RWPE2 (cell line): ENCODE measurements around the gene P2RX3.

ENCODE experiments used
- ATAC-seq: fragments of 200-7000 bp; cut with Tn5 transposase; 3 replicates; pipeline ENCODE4 v1.9.1; 2021; ENCODE audit warnings: low read depth
- DNase-seq: peaks from one replicate; pipeline ENCODE4 v3.0.0-alpha.2; 2020; ENCODE audit warnings: low spot score
- H3K27ac ChIP-seq: fragments of 450-650 bp; 2 replicates; pipeline ENCODE4 v1.5.1; 2017; ENCODE audit warnings: mild to moderate bottlenecking; ENCODE audit not compliant: poor library complexity, severe bottlenecking
- H3K27me3 ChIP-seq: fragments of 250-450 bp; sonication (Bioruptor Pico); 2 replicates; pipeline ENCODE4 v1.5.1; 2021; ENCODE audit warnings: mild to moderate bottlenecking, moderate library complexity; ENCODE audit not compliant: insufficient read depth, poor library complexity, severe bottlenecking
- H3K36me3 ChIP-seq: fragments of 250-450 bp; sonication (Bioruptor Pico); 2 replicates; pipeline ENCODE4 v1.5.1; 2020; ENCODE audit warnings: low read depth, mild to moderate bottlenecking, moderate library complexity
- H3K4me1 ChIP-seq: fragments of 250-450 bp; sonication (Bioruptor Pico); 2 replicates; pipeline ENCODE4 v1.5.1; 2021; ENCODE audit warnings: mild to moderate bottlenecking, moderate library complexity; ENCODE audit not compliant: insufficient read depth, poor library complexity, severe bottlenecking
- H3K4me3 ChIP-seq: fragments of 250-450 bp; sonication (Bioruptor Pico); 2 replicates; pipeline ENCODE4 v1.5.1; 2021; ENCODE audit warnings: mild to moderate bottlenecking, moderate library complexity; ENCODE audit not compliant: severe bottlenecking
- H3K9me3 ChIP-seq: fragments of 250-450 bp; sonication (Bioruptor Pico); 2 replicates; pipeline ENCODE4 v1.5.1; 2021; ENCODE audit warnings: mild to moderate bottlenecking, moderate library complexity; ENCODE audit not compliant: severe bottlenecking
- CTCF ChIP-seq: fragments of 450-650 bp; IDR thresholded peaks from one replicate; pipeline ENCODE4 v1.5.1; 2017; ENCODE audit warnings: mild to moderate bottlenecking, moderate library complexity; ENCODE audit not compliant: poor library complexity, severe bottlenecking

P2RX3 gene

GRCh38 chr11:57322256-57323166, 15.6 kb upstream of the P2RX3 start:
- no peak for TF ChIP-seq CTCF
- Histone ChIP-seq H3K4me3 (peak overlapping the region; percentile 58), H3K9me3 (no peaks in the 10 kb centered on the region), H3K27me3 (no peaks in the 10 kb centered on the region), H3K4me1 (peaks cover 23% of the 10 kb centered on the region), H3K27ac (peak overlapping the region; percentile 92), H3K36me3 (peaks cover 60% of the 10 kb centered on the region)
- DNase-seq (peak; percentile 97), ATAC-seq (peak; percentile 64)

GRCh38 chr11:57323167-57323854, 14.8 kb upstream of the P2RX3 start:
- H3K36me3 ChIP-seq = peaks cover 60% of the 10 kb centered on the region
- no peaks in the 10 kb centered on the region for H3K27me3 ChIP-seq
- peaks cover 23% of the 10 kb centered on the region for H3K4me1 ChIP-seq
- ATAC-seq (no peak), DNase-seq (no peak)
- no peak for TF ChIP-seq CTCF
- peak overlapping the region; percentile 92 for H3K27ac ChIP-seq
- no peaks in the 10 kb centered on the region for H3K9me3 ChIP-seq
- peak overlapping the region; percentile 58 for H3K4me3 ChIP-seq

GRCh38 chr11:57323855-57324153, 14.3 kb upstream of the P2RX3 start:
- peak overlapping the region; percentile 92 for H3K27ac ChIP-seq
- no peak for TF ChIP-seq CTCF

GRCh38 chr11:57324154-57324885, 13.8 kb upstream of the P2RX3 start:
- H3K9me3 ChIP-seq = no peaks in the 10 kb centered on the region
- peaks cover 23% of the 10 kb centered on the region for H3K4me1 ChIP-seq
- no peaks in the 10 kb centered on the region for H3K27me3 ChIP-seq
- H3K36me3 ChIP-seq = peaks cover 60% of the 10 kb centered on the region
- peak overlapping the region; percentile 92 for H3K27ac ChIP-seq
- DNase-seq (no peak), ATAC-seq (no peak)
- H3K4me3 ChIP-seq = peak overlapping the region; percentile 58
- no peak for TF ChIP-seq CTCF

More at GRCh38 chr11:57323855-57324153, 14.3 kb upstream of the P2RX3 start:
- ATAC-seq (no peak), DNase-seq (no peak)
- Histone ChIP-seq H3K4me1 (peaks cover 23% of the 10 kb centered on the region), H3K27me3 (no peaks in the 10 kb centered on the region), H3K36me3 (peaks cover 60% of the 10 kb centered on the region), H3K9me3 (no peaks in the 10 kb centered on the region), H3K4me3 (peak overlapping the region; percentile 58)
